HG03159 (cell line): ENCODE measurements around the gene ZNF214.
A peak's percentile ranks its signal among the peaks of the same experiment; 100 is the strongest.
"Not testable (repeated sequence)": the region's sequence is repeated elsewhere in the genome, so short reads cannot be mapped to it uniquely, and the experiment has no call there.

ENCODE experiments used
- ATAC-seq: cut with Tn5 transposase; IDR thresholded peaks from one replicate; pipeline ENCODE4 v1.9.1; 2021; ENCODE audit warnings: mild to moderate bottlenecking, moderate library complexity; ENCODE audit not compliant: unreplicated experiment

The ZNF214 gene

GRCh38 chr11:6991227-6991626, 28.9 kb downstream of the ZNF214 start:
- no peak for ATAC-seq

GRCh38 chr11:6988506-6988905, 31.6 kb downstream of the ZNF214 start:
- ATAC-seq = no peak

- no peak for ATAC-seq
Measured at GRCh38 chr11:6986487-6986886, 33.7 kb downstream of the ZNF214 start.

- no peak for ATAC-seq
Measured at GRCh38 chr11:6979365-6979764, 40.8 kb downstream of the ZNF214 start.

- not testable (repeated sequence) for ATAC-seq
Measured at GRCh38 chr11:6969854-6970253, 50.3 kb downstream of the ZNF214 start.

- no peak for ATAC-seq
Measured at GRCh38 chr11:6968816-6969215, 51.3 kb downstream of the ZNF214 start.

GRCh38 chr11:6962673-6963072, 57.5 kb downstream of the ZNF214 start:
- ATAC-seq = peak; percentile 68

GRCh38 chr11:6962141-6962540, 58.0 kb downstream of the ZNF214 start:
- peak; percentile 7 for ATAC-seq

- ATAC-seq = not testable (repeated sequence)
Measured at GRCh38 chr11:6954248-6954647, 65.9 kb downstream of the ZNF214 start.
